OCI-LY3 (cell line): ENCODE data around the gene TPGS1.

ENCODE experiments used
- H2AFZ ChIP-seq: fragments of 200-600, 300-600 bp; shearing (Covaris generic); 2 replicates; pipeline ENCODE4 v1.6.0; 2014; ENCODE audit warnings: antibody characterized with exemption, low read depth, low read length
- H3K27ac ChIP-seq: fragments of 200-600, 300-600 bp; sonication (generic); 2 replicates; pipeline ENCODE4 v1.5.1; 2014; ENCODE audit warnings: mild to moderate bottlenecking, low read length, moderate library complexity, mixed read lengths
- H3K27me3 ChIP-seq: fragments of 200-600, 300-600 bp; sonication (generic); 2 replicates; pipeline ENCODE4 v1.6.1; 2014; ENCODE audit warnings: low read depth, low read length, mixed read lengths
- H3K36me3 ChIP-seq: fragments of 200-600, 300-600 bp; sonication (generic); replicated peaks from 2 replicates; pipeline ENCODE3; 2014; ENCODE audit warnings: low read depth, low read length, mixed read lengths
- H3K4me1 ChIP-seq: fragments of 300-600, 200-600 bp; sonication (generic); 2 replicates; pipeline ENCODE4 v1.6.1; 2014; ENCODE audit warnings: low read length, mixed read lengths
- H3K4me2 ChIP-seq: fragments of 200-600, 300-600 bp; sonication (generic); 2 replicates; pipeline ENCODE4 v1.6.1; 2014; ENCODE audit warnings: low read length, mixed read lengths
- H3K4me3 ChIP-seq: fragments of 300-600, 200-600 bp; sonication (generic); 2 replicates; pipeline ENCODE4 v1.5.1; 2014; ENCODE audit warnings: antibody characterized with exemption, mild to moderate bottlenecking, low read length, moderate library complexity
- H3K79me2 ChIP-seq: fragments of 300-600, 200-600 bp; shearing (Covaris generic); 2 replicates; pipeline ENCODE4 v1.6.1; 2014; ENCODE audit warnings: mild to moderate bottlenecking, low read length, mixed read lengths
- H3K9ac ChIP-seq: fragments of 300-600, 200-600 bp; shearing (Covaris generic); 2 replicates; pipeline ENCODE4 v1.6.0; 2014; ENCODE audit warnings: mild to moderate bottlenecking, low read length, moderate library complexity
- H3K9me3 ChIP-seq: fragments of 200-600, 300-600 bp; shearing (Covaris generic); 2 replicates; pipeline ENCODE4 v1.6.1; 2014; ENCODE audit warnings: low read length, mixed read lengths; ENCODE audit not compliant: insufficient read depth
- H4K20me1 ChIP-seq: fragments of 200-600, 300-600 bp; sonication (generic); 2 replicates; pipeline ENCODE4 v1.6.1; 2016; ENCODE audit warnings: low read length, mixed read lengths; ENCODE audit not compliant: insufficient read depth
- EZH2phosphoT487 ChIP-seq: fragments of 200-600 bp; shearing (Covaris generic); IDR thresholded peaks from 2 replicates; pipeline ENCODE4 v1.6.1; 2018; ENCODE audit warnings: antibody characterized with exemption, mixed run types, low read depth
- TF ChIP-seq, protein P1 (sequence below): fragments of 200-600, 300-600 bp; sonication (generic); IDR thresholded peaks from 2 replicates; pipeline ENCODE4 v1.5.1; 2014; ENCODE audit warnings: antibody characterized with exemption, low read length, low read depth

The TPGS1 gene

DNA sequence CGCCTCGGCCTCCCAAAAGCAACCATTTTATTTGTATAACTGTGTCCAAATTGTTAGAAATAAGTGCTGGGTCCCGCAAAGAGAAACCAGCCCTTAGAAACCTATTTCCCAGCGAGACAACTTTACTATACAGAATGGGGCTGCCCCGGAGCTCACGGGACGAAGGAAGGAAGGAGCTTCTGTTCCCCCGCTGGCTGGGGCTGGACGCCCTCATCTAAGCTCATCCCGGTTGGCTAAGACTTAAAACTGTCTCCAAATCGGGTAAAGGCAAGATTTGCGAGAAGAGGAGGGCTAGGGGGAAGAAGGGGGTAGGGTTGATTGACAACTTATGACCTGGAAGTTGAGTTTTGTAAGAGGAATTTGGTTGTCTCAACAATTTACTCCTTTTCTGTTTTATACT, 52.8 kb downstream of the TPGS1 start:
- H2AFZ ChIP-seq, result no peak overlapping the region
- H4K20me1 ChIP-seq, result no peaks in the 10 kb centered on the region
- H3K27me3 ChIP-seq, result no peaks in the 10 kb centered on the region
- no peaks in the 10 kb centered on the region for H3K4me1 ChIP-seq
- H3K9ac ChIP-seq, result no peak overlapping the region
- H3K27ac ChIP-seq, result no peak overlapping the region
- no peaks in the 10 kb centered on the region for H3K79me2 ChIP-seq
- TF ChIP-seq EZH2phosphoT487, result no peak
- TF ChIP-seq, protein P1, sequence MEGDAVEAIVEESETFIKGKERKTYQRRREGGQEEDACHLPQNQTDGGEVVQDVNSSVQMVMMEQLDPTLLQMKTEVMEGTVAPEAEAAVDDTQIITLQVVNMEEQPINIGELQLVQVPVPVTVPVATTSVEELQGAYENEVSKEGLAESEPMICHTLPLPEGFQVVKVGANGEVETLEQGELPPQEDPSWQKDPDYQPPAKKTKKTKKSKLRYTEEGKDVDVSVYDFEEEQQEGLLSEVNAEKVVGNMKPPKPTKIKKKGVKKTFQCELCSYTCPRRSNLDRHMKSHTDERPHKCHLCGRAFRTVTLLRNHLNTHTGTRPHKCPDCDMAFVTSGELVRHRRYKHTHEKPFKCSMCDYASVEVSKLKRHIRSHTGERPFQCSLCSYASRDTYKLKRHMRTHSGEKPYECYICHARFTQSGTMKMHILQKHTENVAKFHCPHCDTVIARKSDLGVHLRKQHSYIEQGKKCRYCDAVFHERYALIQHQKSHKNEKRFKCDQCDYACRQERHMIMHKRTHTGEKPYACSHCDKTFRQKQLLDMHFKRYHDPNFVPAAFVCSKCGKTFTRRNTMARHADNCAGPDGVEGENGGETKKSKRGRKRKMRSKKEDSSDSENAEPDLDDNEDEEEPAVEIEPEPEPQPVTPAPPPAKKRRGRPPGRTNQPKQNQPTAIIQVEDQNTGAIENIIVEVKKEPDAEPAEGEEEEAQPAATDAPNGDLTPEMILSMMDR, result no peak
- no peaks in the 10 kb centered on the region for H3K9me3 ChIP-seq
- no peak overlapping the region for H3K4me2 ChIP-seq
- peaks cover 2% of the 10 kb centered on the region for H3K36me3 ChIP-seq
- H3K4me3 ChIP-seq, result no peak overlapping the region

DNA sequence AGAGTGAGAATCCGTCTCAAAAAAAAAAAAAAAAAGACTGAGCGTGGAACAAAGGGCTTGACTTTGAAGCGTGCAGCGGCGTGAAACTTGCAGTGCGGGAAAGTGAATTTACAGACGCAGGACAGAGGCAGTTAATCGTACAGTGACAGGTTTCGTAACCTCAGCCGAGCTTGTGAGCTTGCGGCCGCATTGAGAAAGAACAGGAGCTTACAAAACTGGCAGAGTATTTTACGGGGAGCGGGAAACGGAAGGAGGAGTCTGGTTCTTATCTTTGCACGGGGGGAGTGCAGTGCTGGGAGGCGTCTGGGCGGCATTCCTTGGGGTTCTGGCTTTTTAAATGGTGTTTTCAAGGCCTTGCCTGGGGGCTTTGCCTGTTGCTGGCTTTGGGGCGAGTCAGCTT, 59.1 kb downstream of the TPGS1 start:
- Histone ChIP-seq H3K4me1 (no peaks in the 10 kb centered on the region), H3K4me3 (no peak overlapping the region), H3K27me3 (no peaks in the 10 kb centered on the region), H3K9me3 (no peaks in the 10 kb centered on the region), H3K36me3 (peaks cover 16% of the 10 kb centered on the region), H3K27ac (no peak overlapping the region), H4K20me1 (no peaks in the 10 kb centered on the region), H3K4me2 (no peak overlapping the region), H3K79me2 (no peaks in the 10 kb centered on the region), H2AFZ (no peak overlapping the region), H3K9ac (no peak overlapping the region)
- TF ChIP-seq, protein P1, result no peak

DNA sequence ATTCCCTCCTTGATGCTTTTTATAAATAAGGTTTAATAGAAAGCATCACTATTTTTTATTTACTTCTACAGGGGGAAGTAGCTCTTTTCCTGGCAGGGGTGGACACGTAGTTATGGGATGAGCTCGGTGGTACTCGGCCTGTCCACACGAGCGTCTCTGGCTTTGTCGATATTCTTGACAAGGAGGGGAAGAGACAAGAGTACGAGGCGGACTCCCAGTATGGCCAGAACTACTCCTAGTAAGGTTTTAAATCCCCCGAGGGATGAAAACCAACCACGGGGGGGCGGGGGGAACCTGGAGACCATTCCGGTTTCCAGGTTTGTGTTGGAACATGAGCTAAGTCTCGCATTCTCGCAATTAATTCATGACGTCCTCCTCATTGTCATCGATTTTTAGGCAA, 59.5 kb downstream of the TPGS1 start:
- Histone ChIP-seq H4K20me1 (no peaks in the 10 kb centered on the region), H3K27ac (no peak overlapping the region), H3K4me2 (no peak overlapping the region), H3K9me3 (no peaks in the 10 kb centered on the region), H2AFZ (no peak overlapping the region), H3K27me3 (no peaks in the 10 kb centered on the region), H3K4me3 (no peak overlapping the region), H3K36me3 (peaks cover 16% of the 10 kb centered on the region), H3K79me2 (no peaks in the 10 kb centered on the region), H3K4me1 (no peaks in the 10 kb centered on the region), H3K9ac (no peak overlapping the region)
- TF ChIP-seq EZH2phosphoT487, result no peak
- TF ChIP-seq, protein P1, result no peak

DNA sequence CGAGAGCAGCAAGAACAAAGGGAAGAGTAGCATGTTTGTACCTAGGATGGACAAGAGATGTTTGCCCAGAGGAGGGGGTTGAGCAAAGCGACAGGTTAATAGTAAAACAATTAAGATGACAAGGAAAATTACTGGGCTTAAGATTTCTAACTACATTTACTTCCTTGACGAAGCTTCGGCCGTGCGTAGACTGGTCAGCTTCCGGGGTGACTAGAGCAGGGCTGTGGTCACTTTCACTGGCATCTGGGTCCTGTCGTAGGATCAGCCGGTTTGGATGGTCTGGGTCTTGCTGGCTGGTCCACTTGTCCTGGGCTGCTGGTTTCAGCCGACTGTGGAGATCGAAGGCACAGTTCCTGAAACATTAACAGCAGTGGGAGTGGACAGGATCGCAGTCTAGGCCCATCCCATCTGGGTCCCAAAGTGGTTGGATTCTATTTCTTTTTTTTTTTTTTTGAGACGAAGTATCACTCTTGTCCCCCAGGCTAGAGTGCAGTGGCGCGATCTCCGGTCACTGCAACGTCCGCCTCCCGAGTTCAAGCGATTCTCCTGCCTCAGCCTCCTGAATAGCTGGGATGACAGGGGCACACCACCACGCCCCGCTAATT, 60.1 kb downstream of the TPGS1 start:
- no peak overlapping the region for H2AFZ ChIP-seq
- no peaks in the 10 kb centered on the region for H3K27me3 ChIP-seq
- no peak overlapping the region for H3K27ac ChIP-seq
- peaks cover 16% of the 10 kb centered on the region for H3K36me3 ChIP-seq
- H3K9me3 ChIP-seq, result no peaks in the 10 kb centered on the region
- TF ChIP-seq EZH2phosphoT487, result no peak
- TF ChIP-seq, protein P1, result no peak
- H3K4me3 ChIP-seq, result no peak overlapping the region
- H3K4me2 ChIP-seq, result no peak overlapping the region
- H3K9ac ChIP-seq, result no peak overlapping the region
- no peaks in the 10 kb centered on the region for H4K20me1 ChIP-seq
- H3K4me1 ChIP-seq, result no peaks in the 10 kb centered on the region
- H3K79me2 ChIP-seq, result peaks cover under 1% of the 10 kb centered on the region; the same call in 1 of the 2 replicates
